Neuronal stem cell (in vitro differentiated cells): ENCODE data around the gene UBXN4.

Experiments used
- DNase-seq: peaks from one replicate; pipeline ENCODE4 v3.0.0-alpha.2; 2013; ENCODE audit warnings: low spot score
- H2AFZ ChIP-seq: one replicate; pipeline ENCODE4 v1.6.1; 2013; ENCODE audit warnings: mild to moderate bottlenecking, low read length, inconsistent platforms
- H2AK5ac ChIP-seq: 2 replicates; pipeline ENCODE4 v1.6.1; 2013; ENCODE audit warnings: low read depth, mild to moderate bottlenecking, inconsistent platforms, low read length, moderate library complexity, mixed read lengths
- H2BK120ac ChIP-seq: 2 replicates; pipeline ENCODE4 v1.6.1; 2013; ENCODE audit warnings: low read depth, mild to moderate bottlenecking, inconsistent platforms, low read length, moderate library complexity, mixed read lengths
- H2BK12ac ChIP-seq: one replicate; pipeline ENCODE4 v1.6.1; 2013; ENCODE audit warnings: low read length, inconsistent platforms
- H2BK15ac ChIP-seq: 2 replicates; pipeline ENCODE4 v1.6.1; 2013; ENCODE audit warnings: mild to moderate bottlenecking, low read length, inconsistent platforms, mixed read lengths
- H2BK5ac ChIP-seq: one replicate; pipeline ENCODE4 v1.6.1; 2013; ENCODE audit warnings: inconsistent platforms, mild to moderate bottlenecking, low read length, moderate library complexity
- H3K14ac ChIP-seq: one replicate; pipeline ENCODE4 v1.6.1; 2013; ENCODE audit warnings: low read length, inconsistent platforms
- H3K18ac ChIP-seq: 2 replicates; pipeline ENCODE4 v1.6.1; 2013; ENCODE audit warnings: low read length, inconsistent platforms
- H3K23ac ChIP-seq: 2 replicates; pipeline ENCODE4 v1.6.1; 2013; ENCODE audit warnings: low read depth, mild to moderate bottlenecking, mixed read lengths, low read length, inconsistent platforms; ENCODE audit not compliant: poor library complexity
- H3K27ac ChIP-seq: replicated peaks from 3 replicates; pipeline ENCODE4 v1.5.1; 2013; ENCODE audit warnings: low read length, inconsistent platforms
- H3K27me3 ChIP-seq, 3 experiments: 2 replicates each; pipeline ENCODE4 v1.6.1; 2013; ENCODE audit warnings: low read length in 3 of 3, mild to moderate bottlenecking in 2 of 3, inconsistent platforms in 1 of 3, low read depth in 1 of 3, mixed read lengths in 1 of 3, moderate library complexity in 1 of 3; ENCODE audit not compliant: control insufficient read depth in 3 of 3, insufficient read depth in 3 of 3
- H3K36me3 ChIP-seq, 2 donors: replicated peaks in 1 of 2; 2 replicates each; pipeline ENCODE4 v1.6.1; 2013; ENCODE audit warnings: low read length in 2 of 2; ENCODE audit not compliant: control insufficient read depth in 2 of 2, insufficient read depth in 2 of 2
- H3K4ac ChIP-seq: 2 replicates; pipeline ENCODE4 v1.6.1; 2013; ENCODE audit warnings: inconsistent platforms, mild to moderate bottlenecking, low read length, moderate library complexity
- H3K4me1 ChIP-seq, 2 donors: 1 replicate in 1 of 2; 2 replicates in 1 of 2; pipeline ENCODE4 v1.6.1; 2013; ENCODE audit warnings: low read length in 2 of 2, low read depth in 1 of 2; ENCODE audit not compliant: control insufficient read depth in 2 of 2, insufficient read depth in 1 of 2
- H3K4me2 ChIP-seq: one replicate; pipeline ENCODE4 v1.6.1; 2013; ENCODE audit warnings: mild to moderate bottlenecking, low read length, inconsistent platforms; ENCODE audit not compliant: insufficient read depth, poor library complexity, severe bottlenecking
- H3K4me3 ChIP-seq, 2 donors: 2 replicates each; pipeline ENCODE4 v1.5.1; 2013; ENCODE audit warnings: low read length in 2 of 2, mild to moderate bottlenecking in 2 of 2, inconsistent platforms in 1 of 2, moderate library complexity in 1 of 2
- H3K79me1 ChIP-seq: one replicate; pipeline ENCODE4 v1.6.1; 2013; ENCODE audit warnings: low read depth, mild to moderate bottlenecking, inconsistent platforms, low read length, moderate library complexity
- H3K9ac ChIP-seq: one replicate; pipeline ENCODE4 v1.6.1; 2013; ENCODE audit warnings: mild to moderate bottlenecking, low read depth, low read length, inconsistent platforms; ENCODE audit not compliant: poor library complexity
- H3K9me3 ChIP-seq, 2 donors: replicated peaks in 1 of 2; 2 replicates each; pipeline versions ENCODE3 to v1.6.1; 2013; ENCODE audit warnings: low read length in 2 of 2, mild to moderate bottlenecking in 2 of 2, inconsistent platforms in 1 of 2, low read depth in 1 of 2, mixed read lengths in 1 of 2, moderate library complexity in 1 of 2; ENCODE audit not compliant: control insufficient read depth in 2 of 2, insufficient read depth in 1 of 2
- H4K8ac ChIP-seq: one replicate; pipeline ENCODE4 v1.6.1; 2013; ENCODE audit warnings: low read depth, mild to moderate bottlenecking, inconsistent platforms, low read length, moderate library complexity
- H4K91ac ChIP-seq: one replicate; pipeline ENCODE4 v1.6.1; 2013; ENCODE audit warnings: low read length, low read depth, mild to moderate bottlenecking, inconsistent platforms; ENCODE audit not compliant: poor library complexity
- WGBS, 2 donors: extraction: QIAGEN DNeasy Blood & Tissue Kit; methylation state at CpG; one replicate each; pipeline ENCODE4 v1.1.7; 2013; ENCODE audit warnings: missing lambda C conversion rate in 2 of 2, mixed read lengths in 1 of 2; ENCODE audit not compliant: insufficient read length in 2 of 2, insufficient replicate concordance in 1 of 2; ENCODE audit errors: extremely low coverage in 2 of 2; 5-methylcytosine and 5-hydroxymethylcytosine counted together

The UBXN4 gene

DNA sequence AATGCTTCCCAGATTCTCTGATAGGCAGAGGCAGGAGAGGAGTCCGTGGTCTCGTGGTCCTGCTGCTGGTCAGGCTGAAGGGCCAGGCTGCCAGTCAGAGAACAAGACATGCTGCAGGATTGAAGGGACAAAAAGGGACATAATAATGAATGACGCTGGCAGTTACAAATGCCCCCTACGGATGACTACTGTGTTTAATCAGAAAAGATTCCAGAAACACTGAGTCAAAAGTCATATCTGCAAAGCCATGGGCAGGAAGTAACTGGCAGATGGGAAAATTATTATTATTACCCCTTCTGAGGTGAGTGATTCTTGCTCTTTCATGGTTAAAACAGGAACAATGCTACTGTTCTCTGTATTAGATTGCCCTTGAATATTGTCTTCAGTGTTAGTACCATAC, 76.3 kb downstream of the UBXN4 start:
- Histone ChIP-seq H2BK5ac (no peak overlapping the region), H3K27ac (no peak overlapping the region), H3K4me1 (no peaks in the 10 kb centered on the region), H3K4me2 (no peak overlapping the region), H3K14ac (no peak overlapping the region), H3K18ac (no peak overlapping the region), H2BK12ac (no peak overlapping the region), H3K79me1 (no peaks in the 10 kb centered on the region), H4K91ac (no peak overlapping the region), H4K8ac (no peak overlapping the region), H2BK120ac (no peak overlapping the region), H2AFZ (peak overlapping the region; percentile 62), H3K4ac (no peak overlapping the region), H2AK5ac (no peak overlapping the region), H3K23ac (no peak overlapping the region), H3K36me3 (no peaks in the 10 kb centered on the region), H3K4me3 (no peak overlapping the region), H2BK15ac (no peak overlapping the region), H3K9me3 (peaks cover 0 to 4% of the 10 kb centered on the region in 2 donors), H3K9ac (no peak overlapping the region), H3K27me3 (no peaks in the 10 kb centered on the region)
- no peak for DNase-seq
- no CpG with 5 or more reads among the region's 4 CpGs for WGBS, 2 donors

DNA sequence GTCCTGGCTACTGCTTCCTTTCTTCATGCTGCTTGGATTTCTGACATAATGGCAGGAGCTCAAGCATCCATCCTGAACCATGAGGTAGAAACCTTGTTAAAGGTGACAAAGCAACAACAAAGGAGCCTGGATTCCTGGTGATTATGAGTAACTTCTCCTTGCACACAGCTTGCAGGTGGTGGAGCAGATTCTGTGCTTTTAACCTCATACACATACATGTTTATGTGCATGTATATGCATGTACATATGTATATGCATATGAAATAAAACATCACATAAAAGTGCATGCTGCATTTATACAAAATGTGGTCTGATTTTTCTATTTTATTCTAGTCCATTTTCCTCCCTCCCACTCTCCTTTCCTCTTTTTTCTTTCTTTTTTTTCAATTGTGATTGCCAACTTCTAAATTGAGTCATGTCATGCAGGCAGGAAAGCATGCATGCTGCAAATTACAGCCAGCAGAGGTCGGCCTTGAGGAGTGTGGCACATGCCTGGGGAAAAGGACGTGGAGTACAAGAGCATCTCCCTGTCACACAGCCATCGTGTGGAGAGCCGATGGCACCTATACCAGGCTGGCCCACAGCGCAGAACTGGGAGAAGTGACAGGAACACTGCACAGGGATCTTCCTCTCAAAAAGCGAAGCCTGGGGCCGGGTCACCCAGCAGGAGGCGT, 77.4 kb downstream of the UBXN4 start:
- H2BK15ac ChIP-seq, result no peak overlapping the region
- H3K18ac ChIP-seq, result no peak overlapping the region
- no peak overlapping the region for H2AFZ ChIP-seq
- H4K8ac ChIP-seq, result no peak overlapping the region
- WGBS, 2 donors, result no CpG with 5 or more reads among the region's 8 CpGs
- no peak overlapping the region for H2AK5ac ChIP-seq
- no peak overlapping the region for H2BK12ac ChIP-seq
- no peaks in the 10 kb centered on the region for H3K79me1 ChIP-seq
- H3K4me3 ChIP-seq, result no peak overlapping the region
- no peak overlapping the region for H3K4ac ChIP-seq
- H3K36me3 ChIP-seq, result no peaks in the 10 kb centered on the region
- H3K27ac ChIP-seq, result no peak overlapping the region
- no peak overlapping the region for H3K9ac ChIP-seq
- peaks cover 2 to 5% of the 10 kb centered on the region in 2 donors for H3K9me3 ChIP-seq
- H4K91ac ChIP-seq, result no peak overlapping the region
- no peak for DNase-seq
- no peak overlapping the region for H2BK120ac ChIP-seq
- H3K4me1 ChIP-seq, result no peaks in the 10 kb centered on the region
- H3K23ac ChIP-seq, result no peak overlapping the region
- H2BK5ac ChIP-seq, result no peak overlapping the region
- no peak overlapping the region for H3K4me2 ChIP-seq
- H3K27me3 ChIP-seq, result no peaks in the 10 kb centered on the region
- no peak overlapping the region for H3K14ac ChIP-seq

DNA sequence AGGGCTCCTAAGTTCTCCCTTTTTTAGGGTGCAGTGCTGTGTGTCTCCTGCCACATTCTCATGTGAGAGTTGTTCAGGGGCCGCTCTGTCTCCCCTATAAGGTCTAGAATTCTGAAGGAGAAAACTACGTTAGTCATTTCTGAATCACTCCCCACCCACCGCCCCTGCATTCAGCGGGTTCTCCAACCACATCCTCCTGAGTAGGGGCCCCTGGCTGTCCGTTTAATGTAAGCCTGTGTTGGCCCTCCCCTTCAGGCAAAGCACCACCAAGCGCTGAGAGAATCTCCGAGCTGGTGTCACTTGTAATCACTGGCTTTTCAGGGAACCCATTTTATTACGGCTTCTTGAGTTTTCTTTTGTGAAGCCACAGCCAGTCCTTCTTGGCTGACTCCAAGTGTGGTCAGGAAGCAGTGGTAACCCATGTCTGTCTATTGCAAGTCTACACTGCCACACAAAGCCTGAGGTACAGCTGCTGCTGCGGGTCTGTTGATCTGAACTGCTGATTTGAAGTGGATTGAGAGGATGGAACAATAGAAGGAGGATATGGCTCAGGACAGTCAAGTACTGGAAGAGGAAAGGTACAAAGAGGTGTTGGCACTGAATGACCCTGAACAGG, 78.5 kb downstream of the UBXN4 start:
- no peak overlapping the region for H4K8ac ChIP-seq
- no peak for DNase-seq
- peaks cover 2 to 5% of the 10 kb centered on the region in 2 donors for H3K9me3 ChIP-seq
- no peak overlapping the region for H3K9ac ChIP-seq
- H3K27ac ChIP-seq, result no peak overlapping the region
- H2AK5ac ChIP-seq, result no peak overlapping the region
- no peak overlapping the region for H3K4me2 ChIP-seq
- H4K91ac ChIP-seq, result no peak overlapping the region
- no peak overlapping the region for H2BK120ac ChIP-seq
- H3K79me1 ChIP-seq, result no peaks in the 10 kb centered on the region
- WGBS, 2 donors, result no CpG with 5 or more reads among the region's 9 CpGs
- no peak overlapping the region for H3K4ac ChIP-seq
- H3K36me3 ChIP-seq, result no peaks in the 10 kb centered on the region
- H3K23ac ChIP-seq, result no peak overlapping the region
- no peak overlapping the region for H2BK15ac ChIP-seq
- no peak overlapping the region for H2BK12ac ChIP-seq
- H3K18ac ChIP-seq, result no peak overlapping the region
- no peaks in the 10 kb centered on the region for H3K4me1 ChIP-seq
- no peak overlapping the region for H2BK5ac ChIP-seq
- no peak overlapping the region for H3K4me3 ChIP-seq
- peak overlapping the region; percentile 15 for H2AFZ ChIP-seq
- no peaks in the 10 kb centered on the region for H3K27me3 ChIP-seq
- no peak overlapping the region for H3K14ac ChIP-seq

DNA sequence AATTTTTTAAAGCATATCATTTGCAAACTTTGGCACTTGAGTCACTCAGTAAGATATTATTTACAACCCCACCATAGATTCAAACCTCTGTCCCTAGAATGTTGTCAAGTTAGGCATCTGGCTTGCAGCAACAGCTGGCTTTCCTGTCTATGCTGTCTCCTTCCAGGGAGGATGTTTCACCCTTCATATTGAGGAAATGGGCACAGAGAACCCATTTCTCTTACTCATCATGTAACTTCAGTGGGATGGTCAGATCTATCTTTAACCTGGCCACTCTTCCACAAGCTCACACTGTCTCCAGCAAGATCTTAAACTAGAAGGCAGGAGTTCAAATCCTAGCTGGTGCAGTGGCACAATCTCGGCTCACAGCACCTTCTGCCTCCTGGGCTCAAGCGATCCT, 79.5 kb downstream of the UBXN4 start:
- Histone ChIP-seq H3K9me3 (peaks cover 2 to 5% of the 10 kb centered on the region in 2 donors), H3K23ac (no peak overlapping the region), H3K4me3 (no peak overlapping the region), H3K79me1 (no peaks in the 10 kb centered on the region), H2AK5ac (no peak overlapping the region), H3K18ac (no peak overlapping the region), H3K4me1 (peaks cover 0 to 2% of the 10 kb centered on the region in 2 donors), H2BK15ac (no peak overlapping the region), H3K4ac (no peak overlapping the region), H2BK12ac (no peak overlapping the region), H2BK5ac (no peak overlapping the region), H3K14ac (no peak overlapping the region), H4K8ac (no peak overlapping the region), H2BK120ac (no peak overlapping the region), H3K27me3 (no peaks in the 10 kb centered on the region), H3K4me2 (no peak overlapping the region), H3K36me3 (no peaks in the 10 kb centered on the region), H2AFZ (no peak overlapping the region), H4K91ac (no peak overlapping the region), H3K27ac (no peak overlapping the region), H3K9ac (no peak overlapping the region)
- no peak for DNase-seq
- WGBS, 2 donors, result no CpG with 5 or more reads among the region's 2 CpGs
